Rectal smooth muscle tissue (tissue), 1 donor: ENCODE measurements around the gene SF3A1.

Experiments
- H3K27ac ChIP-seq: one replicate; pipeline ENCODE4 v1.7.0; 2013; ENCODE audit warnings: low read depth, low read length, inconsistent platforms
- H3K27me3 ChIP-seq: one replicate; pipeline ENCODE4 v1.7.0; 2013; ENCODE audit warnings: low read length; ENCODE audit not compliant: control insufficient read depth, insufficient read depth
- H3K36me3 ChIP-seq: one replicate; pipeline ENCODE4 v1.7.0; 2013; ENCODE audit warnings: low read length; ENCODE audit not compliant: control insufficient read depth, insufficient read depth
- H3K4me1 ChIP-seq: one replicate; pipeline ENCODE4 v1.7.0; 2013; ENCODE audit warnings: low read length; ENCODE audit not compliant: control insufficient read depth, insufficient read depth
- H3K4me3 ChIP-seq: one replicate; pipeline ENCODE4 v1.7.0; 2013; ENCODE audit warnings: low read length
- H3K9ac ChIP-seq: one replicate; pipeline ENCODE4 v1.7.0; 2013; ENCODE audit warnings: low read length

The SF3A1 gene

GRCh38 chr22:30337461-30337778 lies 19.3 kb downstream of the SF3A1 start:
- H3K36me3 ChIP-seq = peaks cover 74% of the 10 kb centered on the region

GRCh38 chr22:30336752-30337460 lies 19.8 kb downstream of the SF3A1 start:
- H3K36me3 ChIP-seq = peaks cover 71% of the 10 kb centered on the region
- no peaks in the 10 kb centered on the region for H3K27me3 ChIP-seq
- H3K27ac ChIP-seq = no peak overlapping the region
- no peaks in the 10 kb centered on the region for H3K4me1 ChIP-seq
- no peak overlapping the region for H3K9ac ChIP-seq
- H3K4me3 ChIP-seq = no peak overlapping the region

More at GRCh38 chr22:30337461-30337778, 19.3 kb downstream of the SF3A1 start:
- no peak overlapping the region for H3K4me3 ChIP-seq
- H3K27ac ChIP-seq = no peak overlapping the region
- no peak overlapping the region for H3K9ac ChIP-seq
- no peaks in the 10 kb centered on the region for H3K4me1 ChIP-seq
- H3K27me3 ChIP-seq = no peaks in the 10 kb centered on the region

- H3K36me3 ChIP-seq = peaks cover 62% of the 10 kb centered on the region
Observed at GRCh38 chr22:30335236-30335635, 21.5 kb downstream of the SF3A1 start.

GRCh38 chr22:30334646-30335045 lies 22.0 kb downstream of the SF3A1 start:
- Histone ChIP-seq H3K4me3 (no peak overlapping the region), H3K27me3 (no peaks in the 10 kb centered on the region), H3K9ac (no peak overlapping the region), H3K4me1 (no peaks in the 10 kb centered on the region), H3K27ac (no peak overlapping the region), H3K36me3 (peaks cover 56% of the 10 kb centered on the region)

More at GRCh38 chr22:30335236-30335635, 21.5 kb downstream of the SF3A1 start:
- Histone ChIP-seq H3K4me3 (no peak overlapping the region), H3K4me1 (no peaks in the 10 kb centered on the region), H3K27ac (no peak overlapping the region), H3K9ac (no peak overlapping the region), H3K27me3 (no peaks in the 10 kb centered on the region)

GRCh38 chr22:30333707-30334087 lies 23.0 kb downstream of the SF3A1 start:
- Histone ChIP-seq H3K27ac (no peak overlapping the region), H3K9ac (no peak overlapping the region), H3K27me3 (no peaks in the 10 kb centered on the region), H3K4me1 (no peaks in the 10 kb centered on the region), H3K36me3 (peaks cover 46% of the 10 kb centered on the region), H3K4me3 (no peak overlapping the region)

GRCh38 chr22:30332994-30333706 lies 23.5 kb downstream of the SF3A1 start:
- Histone ChIP-seq H3K36me3 (peaks cover 42% of the 10 kb centered on the region), H3K4me1 (no peaks in the 10 kb centered on the region), H3K27me3 (no peaks in the 10 kb centered on the region), H3K4me3 (no peak overlapping the region), H3K27ac (no peak overlapping the region), H3K9ac (no peak overlapping the region)

- H3K36me3 ChIP-seq = peaks cover 38% of the 10 kb centered on the region
- H3K4me1 ChIP-seq = no peaks in the 10 kb centered on the region
- H3K27me3 ChIP-seq = no peaks in the 10 kb centered on the region
- no peak overlapping the region for H3K27ac ChIP-seq
- no peak overlapping the region for H3K9ac ChIP-seq
- no peak overlapping the region for H3K4me3 ChIP-seq
Observed at GRCh38 chr22:30332551-30332950, 24.1 kb downstream of the SF3A1 start.

GRCh38 chr22:30328466-30329049 lies 28.1 kb downstream of the SF3A1 start:
- Histone ChIP-seq H3K27me3 (no peaks in the 10 kb centered on the region), H3K4me1 (peaks cover 19% of the 10 kb centered on the region), H3K9ac (no peak overlapping the region), H3K4me3 (no peak overlapping the region), H3K36me3 (peaks cover 6% of the 10 kb centered on the region), H3K27ac (no peak overlapping the region)

- Histone ChIP-seq H3K4me3 (peak overlapping the region; percentile 68), H3K9ac (no peak overlapping the region), H3K36me3 (peaks cover 6% of the 10 kb centered on the region), H3K27me3 (no peaks in the 10 kb centered on the region), H3K4me1 (peaks cover 19% of the 10 kb centered on the region), H3K27ac (no peak overlapping the region)
Observed at GRCh38 chr22:30327864-30328345, 28.8 kb downstream of the SF3A1 start.

- H3K9ac ChIP-seq = peak within 1 kb of the TSS; percentile 90
- H3K27ac ChIP-seq = peak within 1 kb of the TSS; percentile 84
- H3K4me1 ChIP-seq = peaks cover 19% of the 10 kb centered on the region
- H3K27me3 ChIP-seq = no peaks in the 10 kb centered on the region
- peak within 1 kb of the TSS; percentile 92 for H3K4me3 ChIP-seq
- peaks cover 4% of the 10 kb centered on the region for H3K36me3 ChIP-seq
Observed at GRCh38 chr22:30326706-30327362, 29.9 kb downstream of the SF3A1 start, which contains the start of gene TBC1D10A. Gene TBC1D10A, minus strand, starts transcription at chr22:30326941. Its CDS starts 60 bp downstream, at chr22:30326881.

GRCh38 chr22:30326255-30326705 lies 30.4 kb downstream of the SF3A1 start:
- Histone ChIP-seq H3K27me3 (no peaks in the 10 kb centered on the region), H3K9ac (peak overlapping the region; percentile 90), H3K36me3 (peaks cover 4% of the 10 kb centered on the region), H3K4me3 (peak overlapping the region; percentile 92), H3K27ac (peak overlapping the region; percentile 84), H3K4me1 (peaks cover 19% of the 10 kb centered on the region)

- Histone ChIP-seq H3K4me1 (peaks cover 19% of the 10 kb centered on the region), H3K4me3 (peak overlapping the region; percentile 92), H3K36me3 (peaks cover 4% of the 10 kb centered on the region), H3K9ac (peak overlapping the region; percentile 71), H3K27me3 (no peaks in the 10 kb centered on the region), H3K27ac (peak overlapping the region; percentile 84)
Observed at GRCh38 chr22:30325724-30326254, 30.9 kb downstream of the SF3A1 start.
